ENCODE results near the gene PGS1. TPM values are rescaled to one million over a fixed set of nuclear protein-coding genes. Genes with fewer than 3 reads are reported as not detected.

PGS1 gene
- total and polyA plus RNA-seq, 7 experiments from 2014 or later, result 36.1 to 84.3 (median 77.3) TPM

- peaks cover 23 to 59% (median 54%) of the 10 kb centered on the region in 7 donors for H3K4me1 Mint-ChIP-seq
- intact Hi-C loops (cut with micrococcal nuclease), result no loop called here
- H3K36me3 Mint-ChIP-seq, result peaks cover 0 to 40% (median 8%) of the 10 kb centered on the region in 5 donors
- H3K27ac Mint-ChIP-seq, result peak overlapping the region in 3 of 9 donors; percentile 1 to 78 (median 31)
- no peak for DNase-seq
- Histone ChIP-seq H3K27ac (ENCODE audit: low read depth, low read length) (no peak overlapping the region), H3K4me1 (ENCODE audit: control insufficient read depth in 2 of 2, insufficient read depth in 2 of 2, low read length in 2 of 2) (peaks cover 10 to 24% of the 10 kb centered on the region in 2 donors), H3K9me3 (ENCODE audit: control insufficient read depth in 2 of 3, low read length in 3 of 3) (no peaks in the 10 kb centered on the region), H3K4me3 (ENCODE audit: low read length) (no peak overlapping the region), H3K27me3 (ENCODE audit: control insufficient read depth in 2 of 2, insufficient read depth in 2 of 2, low read length in 2 of 2) (no peaks in the 10 kb centered on the region), H3K36me3 (ENCODE audit: control insufficient read depth in 2 of 3, insufficient read depth in 3 of 3, low read length in 3 of 3) (peaks cover 0 to 45% (median 0%) of the 10 kb centered on the region in 3 experiments)
- no peak for ATAC-seq
- H3K27me3 Mint-ChIP-seq, result no peaks in the 10 kb centered on the region
- no peaks in the 10 kb centered on the region for H3K9me3 Mint-ChIP-seq
- ChIA-PET CTCF (interaction anchor here (0.5 to 1.2 kb wide), 3 partner anchors 30 to 1630 kb away, joined by 3 to 8 read pairs (median 5); no protein-coding TSS in a partner anchor), POLR2A (no interaction called here)
- no peak overlapping the region for H3K4me3 Mint-ChIP-seq
Measured at GRCh38 chr17:78392295-78392694, 13.8 kb downstream of the PGS1 start.

- peaks cover 0 to 58% (median 0%) of the 10 kb centered on the region in 3 experiments for H3K36me3 ChIP-seq (ENCODE audit: control insufficient read depth in 2 of 3, insufficient read depth in 3 of 3, low read length in 3 of 3)
- CTCF ChIA-PET, result no interaction called here
Measured at GRCh38 chr17:78393575-78393974, 15.1 kb downstream of the PGS1 start.

GRCh38 chr17:78394209-78394608 is 15.8 kb downstream of the PGS1 start:
- CTCF ChIA-PET, result no interaction called here
- H3K27ac ChIP-seq (ENCODE audit: low read depth, low read length), result no peak overlapping the region
- Mint-ChIP-seq H3K9me3 (no peaks in the 10 kb centered on the region), H3K27me3 (no peaks in the 10 kb centered on the region), H3K27ac (no peak overlapping the region), H3K36me3 (peaks cover 3 to 52% (median 17%) of the 10 kb centered on the region in 5 donors), H3K4me3 (no peak overlapping the region), H3K4me1 (peaks cover 9 to 41% (median 37%) of the 10 kb centered on the region in 7 donors)
- H3K27me3 ChIP-seq (ENCODE audit: control insufficient read depth in 2 of 2, insufficient read depth in 2 of 2, low read length in 2 of 2), result no peaks in the 10 kb centered on the region
- peaks cover 0 to 7% of the 10 kb centered on the region in 2 donors for H3K4me1 ChIP-seq (ENCODE audit: control insufficient read depth in 2 of 2, insufficient read depth in 2 of 2, low read length in 2 of 2)
- intact Hi-C loops (cut with micrococcal nuclease), result no loop called here
- ATAC-seq, result no peak
- no peaks in the 10 kb centered on the region for H3K9me3 ChIP-seq (ENCODE audit: control insufficient read depth in 2 of 3, low read length in 3 of 3)
- no peak for DNase-seq
- no peak overlapping the region for H3K4me3 ChIP-seq (ENCODE audit: low read length)
- peaks cover 0 to 64% (median 4%) of the 10 kb centered on the region in 3 experiments for H3K36me3 ChIP-seq (ENCODE audit: control insufficient read depth in 2 of 3, insufficient read depth in 3 of 3, low read length in 3 of 3)
- POLR2A ChIA-PET, result interaction anchor here (0.9 kb wide), 1 partner anchor 12 kb away, joined by 3 read pairs; no protein-coding TSS in a partner anchor

More at GRCh38 chr17:78393575-78393974, 15.1 kb downstream of the PGS1 start:
- Histone ChIP-seq H3K4me1 (ENCODE audit: control insufficient read depth in 2 of 2, insufficient read depth in 2 of 2, low read length in 2 of 2) (peaks cover 4 to 13% of the 10 kb centered on the region in 2 donors), H3K27me3 (ENCODE audit: control insufficient read depth in 2 of 2, insufficient read depth in 2 of 2, low read length in 2 of 2) (no peaks in the 10 kb centered on the region), H3K4me3 (ENCODE audit: low read length) (no peak overlapping the region), H3K27ac (ENCODE audit: low read depth, low read length) (no peak overlapping the region), H3K9me3 (ENCODE audit: control insufficient read depth in 2 of 3, low read length in 3 of 3) (no peaks in the 10 kb centered on the region)
- intact Hi-C loops (cut with micrococcal nuclease), result no loop called here
- H3K4me3 Mint-ChIP-seq, result no peak overlapping the region
- H3K9me3 Mint-ChIP-seq, result no peaks in the 10 kb centered on the region
- H3K27ac Mint-ChIP-seq, result peak overlapping the region in 1 of 9 donors; percentile 20
- POLR2A ChIA-PET, result interaction anchor here (0.9 kb wide), 1 partner anchor 12 kb away, joined by 3 read pairs; no protein-coding TSS in a partner anchor
- DNase-seq, result no peak
- no peak for ATAC-seq
- H3K4me1 Mint-ChIP-seq, result peaks cover 14 to 47% (median 43%) of the 10 kb centered on the region in 7 donors
- H3K36me3 Mint-ChIP-seq, result peaks cover 0 to 48% (median 15%) of the 10 kb centered on the region in 5 donors
- no peaks in the 10 kb centered on the region for H3K27me3 Mint-ChIP-seq

- Histone ChIP-seq H3K9me3 (ENCODE audit: control insufficient read depth in 2 of 3, low read length in 3 of 3) (no peaks in the 10 kb centered on the region), H3K4me3 (ENCODE audit: low read length) (no peak overlapping the region), H3K36me3 (ENCODE audit: control insufficient read depth in 2 of 3, insufficient read depth in 3 of 3, low read length in 3 of 3) (peaks cover 0 to 74% (median 10%) of the 10 kb centered on the region in 3 experiments), H3K4me1 (ENCODE audit: control insufficient read depth in 2 of 2, insufficient read depth in 2 of 2, low read length in 2 of 2) (no peaks in the 10 kb centered on the region), H3K27me3 (ENCODE audit: control insufficient read depth in 2 of 2, insufficient read depth in 2 of 2, low read length in 2 of 2) (no peaks in the 10 kb centered on the region), H3K27ac (ENCODE audit: low read depth, low read length) (no peak overlapping the region)
- Mint-ChIP-seq H3K4me1 (peaks cover 7 to 34% (median 30%) of the 10 kb centered on the region in 7 donors), H3K9me3 (no peaks in the 10 kb centered on the region), H3K27ac (peak overlapping the region in 8 of 9 donors; percentile 46 to 82 (median 60)), H3K4me3 (no peak overlapping the region), H3K36me3 (peaks cover 3 to 57% (median 21%) of the 10 kb centered on the region in 5 donors), H3K27me3 (no peaks in the 10 kb centered on the region)
- ATAC-seq, result no peak
- intact Hi-C loops (cut with micrococcal nuclease), result no loop called here
- ChIA-PET POLR2A (no interaction called here), CTCF (interaction anchor here (1.5 kb wide), 1 partner anchor 27 kb away, joined by 4 read pairs; no protein-coding TSS in a partner anchor)
- no peak for DNase-seq
Measured at GRCh38 chr17:78395155-78395554, 16.7 kb downstream of the PGS1 start.

GRCh38 chr17:78396441-78397337 is 18.2 kb downstream of the PGS1 start:
- Mint-ChIP-seq H3K27ac (peak overlapping the region in 1 of 9 donors; percentile 64), H3K4me1 (peaks cover 12 to 25% (median 21%) of the 10 kb centered on the region in 7 donors), H3K36me3 (peaks cover 3 to 69% (median 25%) of the 10 kb centered on the region in 5 donors), H3K4me3 (no peak overlapping the region), H3K27me3 (no peaks in the 10 kb centered on the region), H3K9me3 (no peaks in the 10 kb centered on the region)
- Histone ChIP-seq H3K36me3 (ENCODE audit: control insufficient read depth in 2 of 3, insufficient read depth in 3 of 3, low read length in 3 of 3) (peaks cover 0 to 84% (median 18%) of the 10 kb centered on the region in 3 experiments), H3K4me3 (ENCODE audit: low read length) (no peak overlapping the region), H3K9me3 (ENCODE audit: control insufficient read depth in 2 of 3, low read length in 3 of 3) (no peaks in the 10 kb centered on the region), H3K27me3 (ENCODE audit: control insufficient read depth in 2 of 2, insufficient read depth in 2 of 2, low read length in 2 of 2) (no peaks in the 10 kb centered on the region), H3K4me1 (ENCODE audit: control insufficient read depth in 2 of 2, insufficient read depth in 2 of 2, low read length in 2 of 2) (no peaks in the 10 kb centered on the region), H3K27ac (ENCODE audit: low read depth, low read length) (no peak overlapping the region)
- ChIA-PET POLR2A (interaction anchor here (1.1 kb wide), 1 partner anchor 15 kb away, joined by 3 read pairs; no protein-coding TSS in a partner anchor), CTCF (interaction anchor here (1.0 to 1.5 kb wide), 2 partner anchors 25 to 34 kb away, joined by 3 to 4 read pairs; no protein-coding TSS in a partner anchor)
- DNase-seq, result no peak
- intact Hi-C loops (cut with micrococcal nuclease), result loop anchor here in 1 of 2 donors (1.0 kb wide), 1 partner anchor 18 kb away; no protein-coding TSS in a partner anchor
- no peak for ATAC-seq

GRCh38 chr17:78397681-78398101 is 19.2 kb downstream of the PGS1 start:
- CTCF ChIA-PET, result no interaction called here

More at GRCh38 chr17:78397681-78398101, 19.2 kb downstream of the PGS1 start:
- H3K4me1 Mint-ChIP-seq, result peaks cover 10 to 21% (median 16%) of the 10 kb centered on the region in 7 donors
- Histone ChIP-seq H3K4me3 (ENCODE audit: low read length) (no peak overlapping the region), H3K4me1 (ENCODE audit: control insufficient read depth in 2 of 2, insufficient read depth in 2 of 2, low read length in 2 of 2) (no peaks in the 10 kb centered on the region), H3K9me3 (ENCODE audit: control insufficient read depth in 2 of 3, low read length in 3 of 3) (no peaks in the 10 kb centered on the region), H3K27me3 (ENCODE audit: control insufficient read depth in 2 of 2, insufficient read depth in 2 of 2, low read length in 2 of 2) (no peaks in the 10 kb centered on the region), H3K36me3 (ENCODE audit: control insufficient read depth in 2 of 3, insufficient read depth in 3 of 3, low read length in 3 of 3) (peaks cover 0 to 94% (median 19%) of the 10 kb centered on the region in 3 experiments), H3K27ac (ENCODE audit: low read depth, low read length) (no peak overlapping the region)
- peak overlapping the region in 1 of 9 donors; percentile 70 for H3K27ac Mint-ChIP-seq
- no peak overlapping the region for H3K4me3 Mint-ChIP-seq
- H3K9me3 Mint-ChIP-seq, result no peaks in the 10 kb centered on the region
- DNase-seq (no peak), ATAC-seq (no peak)
- POLR2A ChIA-PET, result no interaction called here
- no peaks in the 10 kb centered on the region for H3K27me3 Mint-ChIP-seq
- intact Hi-C loops (cut with micrococcal nuclease), result no loop called here
- peaks cover 4 to 73% (median 28%) of the 10 kb centered on the region in 5 donors for H3K36me3 Mint-ChIP-seq

All from naive thymus-derived CD4-positive, alpha-beta T cell (primary cell).